ENCODE results near the gene TMEM269. TPM values are rescaled to one million over a fixed set of nuclear protein-coding genes. Genes with fewer than 3 reads are reported as not detected.

The TMEM269 gene
- total and polyA plus RNA-seq, 9 of the 15 experiments (the other 6 are each of a cell fraction or from before 2014, with no cell fraction given) = 0.09 to 0.49 (median 0.21) TPM

DNA sequence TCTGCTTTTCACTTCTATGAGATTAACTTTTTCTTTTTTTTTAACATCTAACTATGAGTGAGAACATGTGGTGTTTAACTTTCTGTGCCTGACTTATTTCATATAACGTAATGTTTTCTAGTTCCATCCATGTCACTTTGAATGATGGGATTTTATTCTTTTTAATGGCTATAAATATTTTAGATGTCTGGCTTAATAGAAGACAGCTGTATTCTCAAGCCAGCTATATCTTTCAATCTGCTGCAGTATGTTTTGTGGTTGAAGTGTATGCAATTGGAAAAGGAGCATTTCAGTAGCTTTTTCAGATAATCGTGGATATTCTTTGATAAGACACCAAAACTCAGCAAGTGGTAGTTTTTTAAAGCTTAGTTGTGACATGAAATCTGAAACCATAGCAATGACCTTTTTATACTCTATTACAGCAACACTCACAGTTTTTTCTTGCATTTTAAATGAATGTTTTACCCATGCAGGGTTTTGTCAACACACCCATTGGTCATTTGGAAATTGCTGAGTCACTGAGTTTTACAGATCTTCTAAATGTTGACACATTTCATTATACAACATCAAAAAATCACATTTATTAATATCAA, 38.1 kb downstream of the TMEM269 start (continued):
- TF ChIP-seq SMARCC2 (IDR thresholded peaks at IDR 0.05; ENCODE audit: low read depth) (peak; percentile 35; the same call in 1 of the 2 replicates), PHF8 (IDR thresholded peaks at IDR 0.05; ENCODE audit: borderline replicate concordance, low read length) (no peak), C11orf30 (IDR thresholded peaks at IDR 0.05; ENCODE audit: low read depth) (peak; percentile 99), NFE2 (IDR thresholded peaks at IDR 0.05; ENCODE audit: low read depth) (peak; percentile 98), ZFP36 (IDR thresholded peaks at IDR 0.05; ENCODE audit: low read depth, low read length, partially characterized antibody) (no peak), HDAC8 (tag; IDR thresholded peaks at IDR 0.05) (no peak), RCOR1 (IDR thresholded peaks at IDR 0.05; ENCODE audit: borderline replicate concordance in 1 of 2, low read depth in 2 of 2, low read length in 2 of 2) (0 out of 4 replicates have a peak, but pooled peaks of 1 of the 2 experiments have one; percentile 14)
- TF ChIP-seq, protein P1, sequence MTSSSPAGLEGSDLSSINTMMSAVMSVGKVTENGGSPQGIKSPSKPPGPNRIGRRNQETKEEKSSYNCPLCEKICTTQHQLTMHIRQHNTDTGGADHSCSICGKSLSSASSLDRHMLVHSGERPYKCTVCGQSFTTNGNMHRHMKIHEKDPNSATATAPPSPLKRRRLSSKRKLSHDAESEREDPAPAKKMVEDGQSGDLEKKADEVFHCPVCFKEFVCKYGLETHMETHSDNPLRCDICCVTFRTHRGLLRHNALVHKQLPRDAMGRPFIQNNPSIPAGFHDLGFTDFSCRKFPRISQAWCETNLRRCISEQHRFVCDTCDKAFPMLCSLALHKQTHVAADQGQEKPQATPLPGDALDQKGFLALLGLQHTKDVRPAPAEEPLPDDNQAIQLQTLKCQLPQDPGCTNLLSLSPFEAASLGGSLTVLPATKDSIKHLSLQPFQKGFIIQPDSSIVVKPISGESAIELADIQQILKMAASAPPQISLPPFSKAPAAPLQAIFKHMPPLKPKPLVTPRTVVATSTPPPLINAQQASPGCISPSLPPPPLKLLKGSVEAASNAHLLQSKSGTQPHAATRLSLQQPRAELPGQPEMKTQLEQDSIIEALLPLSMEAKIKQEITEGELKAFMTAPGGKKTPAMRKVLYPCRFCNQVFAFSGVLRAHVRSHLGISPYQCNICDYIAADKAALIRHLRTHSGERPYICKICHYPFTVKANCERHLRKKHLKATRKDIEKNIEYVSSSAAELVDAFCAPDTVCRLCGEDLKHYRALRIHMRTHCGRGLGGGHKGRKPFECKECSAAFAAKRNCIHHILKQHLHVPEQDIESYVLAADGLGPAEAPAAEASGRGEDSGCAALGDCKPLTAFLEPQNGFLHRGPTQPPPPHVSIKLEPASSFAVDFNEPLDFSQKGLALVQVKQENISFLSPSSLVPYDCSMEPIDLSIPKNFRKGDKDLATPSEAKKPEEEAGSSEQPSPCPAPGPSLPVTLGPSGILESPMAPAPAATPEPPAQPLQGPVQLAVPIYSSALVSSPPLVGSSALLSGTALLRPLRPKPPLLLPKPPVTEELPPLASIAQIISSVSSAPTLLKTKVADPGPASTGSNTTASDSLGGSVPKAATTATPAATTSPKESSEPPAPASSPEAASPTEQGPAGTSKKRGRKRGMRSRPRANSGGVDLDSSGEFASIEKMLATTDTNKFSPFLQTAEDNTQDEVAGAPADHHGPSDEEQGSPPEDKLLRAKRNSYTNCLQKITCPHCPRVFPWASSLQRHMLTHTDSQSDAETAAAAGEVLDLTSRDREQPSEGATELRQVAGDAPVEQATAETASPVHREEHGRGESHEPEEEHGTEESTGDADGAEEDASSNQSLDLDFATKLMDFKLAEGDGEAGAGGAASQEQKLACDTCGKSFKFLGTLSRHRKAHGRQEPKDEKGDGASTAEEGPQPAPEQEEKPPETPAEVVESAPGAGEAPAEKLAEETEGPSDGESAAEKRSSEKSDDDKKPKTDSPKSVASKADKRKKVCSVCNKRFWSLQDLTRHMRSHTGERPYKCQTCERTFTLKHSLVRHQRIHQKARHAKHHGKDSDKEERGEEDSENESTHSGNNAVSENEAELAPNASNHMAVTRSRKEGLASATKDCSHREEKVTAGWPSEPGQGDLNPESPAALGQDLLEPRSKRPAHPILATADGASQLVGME (CRISPR knock-in tag; IDR thresholded peaks at IDR 0.05) = no peak
- TF ChIP-seq, protein P2, sequence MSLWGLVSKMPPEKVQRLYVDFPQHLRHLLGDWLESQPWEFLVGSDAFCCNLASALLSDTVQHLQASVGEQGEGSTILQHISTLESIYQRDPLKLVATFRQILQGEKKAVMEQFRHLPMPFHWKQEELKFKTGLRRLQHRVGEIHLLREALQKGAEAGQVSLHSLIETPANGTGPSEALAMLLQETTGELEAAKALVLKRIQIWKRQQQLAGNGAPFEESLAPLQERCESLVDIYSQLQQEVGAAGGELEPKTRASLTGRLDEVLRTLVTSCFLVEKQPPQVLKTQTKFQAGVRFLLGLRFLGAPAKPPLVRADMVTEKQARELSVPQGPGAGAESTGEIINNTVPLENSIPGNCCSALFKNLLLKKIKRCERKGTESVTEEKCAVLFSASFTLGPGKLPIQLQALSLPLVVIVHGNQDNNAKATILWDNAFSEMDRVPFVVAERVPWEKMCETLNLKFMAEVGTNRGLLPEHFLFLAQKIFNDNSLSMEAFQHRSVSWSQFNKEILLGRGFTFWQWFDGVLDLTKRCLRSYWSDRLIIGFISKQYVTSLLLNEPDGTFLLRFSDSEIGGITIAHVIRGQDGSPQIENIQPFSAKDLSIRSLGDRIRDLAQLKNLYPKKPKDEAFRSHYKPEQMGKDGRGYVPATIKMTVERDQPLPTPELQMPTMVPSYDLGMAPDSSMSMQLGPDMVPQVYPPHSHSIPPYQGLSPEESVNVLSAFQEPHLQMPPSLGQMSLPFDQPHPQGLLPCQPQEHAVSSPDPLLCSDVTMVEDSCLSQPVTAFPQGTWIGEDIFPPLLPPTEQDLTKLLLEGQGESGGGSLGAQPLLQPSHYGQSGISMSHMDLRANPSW (CRISPR knock-in tag; IDR thresholded peaks at IDR 0.05) = no peak
- TF ChIP-seq, protein P3, sequence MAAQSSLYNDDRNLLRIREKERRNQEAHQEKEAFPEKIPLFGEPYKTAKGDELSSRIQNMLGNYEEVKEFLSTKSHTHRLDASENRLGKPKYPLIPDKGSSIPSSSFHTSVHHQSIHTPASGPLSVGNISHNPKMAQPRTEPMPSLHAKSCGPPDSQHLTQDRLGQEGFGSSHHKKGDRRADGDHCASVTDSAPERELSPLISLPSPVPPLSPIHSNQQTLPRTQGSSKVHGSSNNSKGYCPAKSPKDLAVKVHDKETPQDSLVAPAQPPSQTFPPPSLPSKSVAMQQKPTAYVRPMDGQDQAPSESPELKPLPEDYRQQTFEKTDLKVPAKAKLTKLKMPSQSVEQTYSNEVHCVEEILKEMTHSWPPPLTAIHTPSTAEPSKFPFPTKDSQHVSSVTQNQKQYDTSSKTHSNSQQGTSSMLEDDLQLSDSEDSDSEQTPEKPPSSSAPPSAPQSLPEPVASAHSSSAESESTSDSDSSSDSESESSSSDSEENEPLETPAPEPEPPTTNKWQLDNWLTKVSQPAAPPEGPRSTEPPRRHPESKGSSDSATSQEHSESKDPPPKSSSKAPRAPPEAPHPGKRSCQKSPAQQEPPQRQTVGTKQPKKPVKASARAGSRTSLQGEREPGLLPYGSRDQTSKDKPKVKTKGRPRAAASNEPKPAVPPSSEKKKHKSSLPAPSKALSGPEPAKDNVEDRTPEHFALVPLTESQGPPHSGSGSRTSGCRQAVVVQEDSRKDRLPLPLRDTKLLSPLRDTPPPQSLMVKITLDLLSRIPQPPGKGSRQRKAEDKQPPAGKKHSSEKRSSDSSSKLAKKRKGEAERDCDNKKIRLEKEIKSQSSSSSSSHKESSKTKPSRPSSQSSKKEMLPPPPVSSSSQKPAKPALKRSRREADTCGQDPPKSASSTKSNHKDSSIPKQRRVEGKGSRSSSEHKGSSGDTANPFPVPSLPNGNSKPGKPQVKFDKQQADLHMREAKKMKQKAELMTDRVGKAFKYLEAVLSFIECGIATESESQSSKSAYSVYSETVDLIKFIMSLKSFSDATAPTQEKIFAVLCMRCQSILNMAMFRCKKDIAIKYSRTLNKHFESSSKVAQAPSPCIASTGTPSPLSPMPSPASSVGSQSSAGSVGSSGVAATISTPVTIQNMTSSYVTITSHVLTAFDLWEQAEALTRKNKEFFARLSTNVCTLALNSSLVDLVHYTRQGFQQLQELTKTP (IDR thresholded peaks at IDR 0.05; ENCODE audit: low read depth in 1 of 2, partially characterized antibody in 2 of 2) = peak in 1 of 2 experiments; percentile 23
- TF ChIP-seq, protein P4, sequence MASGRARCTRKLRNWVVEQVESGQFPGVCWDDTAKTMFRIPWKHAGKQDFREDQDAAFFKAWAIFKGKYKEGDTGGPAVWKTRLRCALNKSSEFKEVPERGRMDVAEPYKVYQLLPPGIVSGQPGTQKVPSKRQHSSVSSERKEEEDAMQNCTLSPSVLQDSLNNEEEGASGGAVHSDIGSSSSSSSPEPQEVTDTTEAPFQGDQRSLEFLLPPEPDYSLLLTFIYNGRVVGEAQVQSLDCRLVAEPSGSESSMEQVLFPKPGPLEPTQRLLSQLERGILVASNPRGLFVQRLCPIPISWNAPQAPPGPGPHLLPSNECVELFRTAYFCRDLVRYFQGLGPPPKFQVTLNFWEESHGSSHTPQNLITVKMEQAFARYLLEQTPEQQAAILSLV (tag; IDR thresholded peaks at IDR 0.05) = 0 out of 2 replicates have a peak, but pooled peaks have one; percentile 9
- TF ChIP-seq, protein P5, sequence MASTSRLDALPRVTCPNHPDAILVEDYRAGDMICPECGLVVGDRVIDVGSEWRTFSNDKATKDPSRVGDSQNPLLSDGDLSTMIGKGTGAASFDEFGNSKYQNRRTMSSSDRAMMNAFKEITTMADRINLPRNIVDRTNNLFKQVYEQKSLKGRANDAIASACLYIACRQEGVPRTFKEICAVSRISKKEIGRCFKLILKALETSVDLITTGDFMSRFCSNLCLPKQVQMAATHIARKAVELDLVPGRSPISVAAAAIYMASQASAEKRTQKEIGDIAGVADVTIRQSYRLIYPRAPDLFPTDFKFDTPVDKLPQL (IDR thresholded peaks at IDR 0.05; ENCODE audit: extremely low read depth, insufficient read length) = no peak
